ENCODE measurements around the gene PCSK9. TPM values are rescaled to one million over a fixed set of nuclear protein-coding genes. Genes with fewer than 3 reads are reported as not detected.

PCSK9 gene
- total RNA-seq, 2 donors from 2014 or later = 0.45 TPM; not detected in 1

DNA sequence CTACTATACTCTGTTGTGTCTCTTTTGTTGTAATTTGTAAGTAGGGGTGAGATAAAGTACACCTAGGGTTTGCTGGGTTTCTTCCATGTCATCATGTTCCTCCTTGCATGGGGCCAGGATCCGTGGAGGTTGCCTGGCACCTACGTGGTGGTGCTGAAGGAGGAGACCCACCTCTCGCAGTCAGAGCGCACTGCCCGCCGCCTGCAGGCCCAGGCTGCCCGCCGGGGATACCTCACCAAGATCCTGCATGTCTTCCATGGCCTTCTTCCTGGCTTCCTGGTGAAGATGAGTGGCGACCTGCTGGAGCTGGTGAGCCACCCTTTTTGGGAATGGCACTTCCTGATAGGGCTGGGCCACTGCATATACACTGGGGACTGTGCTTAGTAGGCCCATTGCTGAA, 4.4 kb downstream of the PCSK9 start:
- TF ChIP-seq POLR2AphosphoS5 (IDR thresholded peaks at IDR 0.05) (no peak), POLR2A (IDR thresholded peaks at IDR 0.05) (no peak), CTCF (IDR thresholded peaks at IDR 0.05) (no peak)

DNA sequence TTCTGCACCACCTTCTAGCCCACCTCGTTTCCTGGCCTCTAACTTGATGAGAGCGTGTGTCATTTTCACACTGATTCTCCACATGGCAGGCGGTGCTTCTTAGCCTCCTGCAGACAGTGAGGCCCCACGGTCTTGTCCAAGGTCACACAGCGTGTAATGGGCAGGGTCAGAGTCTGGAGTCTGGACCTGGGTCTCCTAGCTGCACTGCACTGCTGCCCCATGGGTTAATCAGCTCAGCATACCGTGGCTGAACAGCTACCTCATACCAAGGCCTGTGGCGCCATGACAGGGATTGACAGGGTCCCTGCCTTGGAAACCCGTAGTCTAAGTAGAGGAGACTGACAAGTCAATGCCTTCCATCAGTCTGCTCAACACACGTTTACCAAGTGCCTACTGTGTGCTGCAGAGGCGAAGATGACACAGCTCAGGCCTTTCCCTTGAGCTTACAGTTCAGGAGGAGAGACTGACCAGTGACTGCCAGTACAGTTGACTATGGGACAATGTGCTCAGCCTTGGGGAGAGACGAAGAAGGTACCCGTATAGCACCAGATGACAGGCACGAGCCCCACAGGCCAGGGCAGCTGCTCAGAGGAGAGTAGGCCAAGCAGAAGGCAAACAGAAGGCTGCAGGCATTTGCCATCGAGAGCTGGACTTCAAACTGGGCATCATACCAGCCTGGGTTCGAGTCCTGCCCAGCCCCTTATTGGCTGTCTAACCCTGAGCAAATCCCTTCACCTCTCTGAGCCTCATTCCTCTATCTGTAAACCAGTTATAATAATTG, 5.5 kb downstream of the PCSK9 start:
- TF ChIP-seq CTCF (IDR thresholded peaks at IDR 0.05) = no peak
- no peak for TF ChIP-seq POLR2AphosphoS5 (IDR thresholded peaks at IDR 0.05)
- no peak for TF ChIP-seq POLR2A (IDR thresholded peaks at IDR 0.05)
- Histone ChIP-seq H3K36me3 (no peaks in the 10 kb centered on the region), H3K9me3 (no peaks in the 10 kb centered on the region), H3K27me3 (replicated peaks; ENCODE audit: insufficient read depth) (peaks cover 6% of the 10 kb centered on the region), H3K27ac (no peak overlapping the region), H3K4me3 (no peak overlapping the region), H3K4me1 (replicated peaks) (no peaks in the 10 kb centered on the region)
- DNase-seq (ENCODE audit: low spot score) = no peak
- intact Hi-C loops (cut with DNase I) = no loop called here
- WGBS = 86% methylated on average over 14 of the region's 15 CpGs

More for the DNA sequence above, 4.4 kb downstream of the PCSK9 start:
- no peak overlapping the region for H3K4me3 ChIP-seq
- no peak for DNase-seq (ENCODE audit: low spot score)
- no peak overlapping the region for H3K27ac ChIP-seq
- intact Hi-C loops (cut with DNase I) = no loop called here
- no peaks in the 10 kb centered on the region for H3K36me3 ChIP-seq
- 94% methylated on average over 9 of the region's 9 CpGs for WGBS
- H3K4me1 ChIP-seq (replicated peaks) = no peaks in the 10 kb centered on the region
- H3K9me3 ChIP-seq = no peaks in the 10 kb centered on the region
- peaks cover 8% of the 10 kb centered on the region for H3K27me3 ChIP-seq (replicated peaks; ENCODE audit: insufficient read depth)

- intact Hi-C loops (cut with DNase I) = no loop called here
- TF ChIP-seq CTCF (IDR thresholded peaks at IDR 0.05) (no peak), POLR2A (IDR thresholded peaks at IDR 0.05) (no peak), POLR2AphosphoS5 (IDR thresholded peaks at IDR 0.05) (no peak)
- DNase-seq (ENCODE audit: low spot score) = no peak
- 95% methylated on average over 10 of the region's 10 CpGs for whole genome bisulfite sequencing
- Histone ChIP-seq H3K4me1 (replicated peaks) (no peaks in the 10 kb centered on the region), H3K36me3 (no peaks in the 10 kb centered on the region), H3K9me3 (no peaks in the 10 kb centered on the region), H3K27ac (no peak overlapping the region), H3K4me3 (no peak overlapping the region), H3K27me3 (replicated peaks; ENCODE audit: insufficient read depth) (peaks cover 3% of the 10 kb centered on the region)
Observed at GRCh38 chr1:55045430-55045829, 6.1 kb downstream of the PCSK9 start.

GRCh38 chr1:55046871-55047270, 7.5 kb downstream of the PCSK9 start:
- TF ChIP-seq POLR2A (IDR thresholded peaks at IDR 0.05) (no peak), CTCF (IDR thresholded peaks at IDR 0.05) (no peak), POLR2AphosphoS5 (IDR thresholded peaks at IDR 0.05) (no peak)
- WGBS = 86% methylated on average over 4 of the region's 4 CpGs

DNA sequence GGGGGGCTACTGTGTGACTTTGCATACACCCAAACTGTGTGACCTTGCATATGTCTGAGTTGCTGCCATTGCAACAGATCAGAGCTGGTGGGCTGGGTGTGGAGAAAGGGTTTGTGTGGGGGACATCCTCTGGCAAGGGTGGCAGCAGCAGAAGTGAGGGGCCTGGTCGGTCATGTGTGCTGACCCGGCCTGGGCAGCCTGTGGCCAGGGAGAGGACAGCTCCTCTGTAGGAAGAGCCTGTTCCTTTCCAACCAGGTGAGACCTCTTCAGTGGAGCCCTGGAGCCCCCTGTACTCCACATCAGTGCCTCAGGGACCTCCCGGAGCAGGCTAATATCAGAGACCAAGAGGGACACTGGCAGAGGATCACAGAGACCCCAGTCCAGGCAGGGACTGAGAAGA, 8.3 kb downstream of the PCSK9 start:
- H3K27me3 ChIP-seq (replicated peaks; ENCODE audit: insufficient read depth) = no peaks in the 10 kb centered on the region
- H3K4me1 ChIP-seq (replicated peaks) = no peaks in the 10 kb centered on the region
- intact Hi-C loops (cut with DNase I) = no loop called here
- WGBS = 100% methylated on average over 3 of the region's 3 CpGs
- no peaks in the 10 kb centered on the region for H3K36me3 ChIP-seq
- no peak overlapping the region for H3K4me3 ChIP-seq
- no peak for DNase-seq (ENCODE audit: low spot score)
- H3K27ac ChIP-seq = no peak overlapping the region
- no peaks in the 10 kb centered on the region for H3K9me3 ChIP-seq
- TF ChIP-seq CTCF (IDR thresholded peaks at IDR 0.05) = no peak
- TF ChIP-seq POLR2A (IDR thresholded peaks at IDR 0.05) = no peak
- no peak for TF ChIP-seq POLR2AphosphoS5 (IDR thresholded peaks at IDR 0.05)

More at GRCh38 chr1:55046871-55047270, 7.5 kb downstream of the PCSK9 start:
- intact Hi-C loops (cut with DNase I) = no loop called here
- no peak overlapping the region for H3K27ac ChIP-seq
- no peaks in the 10 kb centered on the region for H3K4me1 ChIP-seq (replicated peaks)
- no peaks in the 10 kb centered on the region for H3K9me3 ChIP-seq
- no peaks in the 10 kb centered on the region for H3K36me3 ChIP-seq
- no peaks in the 10 kb centered on the region for H3K27me3 ChIP-seq (replicated peaks; ENCODE audit: insufficient read depth)
- H3K4me3 ChIP-seq = no peak overlapping the region
- DNase-seq (ENCODE audit: low spot score) = no peak
